Measurements from ENCODE around the gene PURB. TPM values are rescaled to one million over a fixed set of nuclear protein-coding genes. Genes with fewer than 3 reads are reported as not detected.
A peak's percentile ranks its signal among the peaks of the same experiment; 100 is the strongest.

Gene PURB
- total RNA-seq, 2 experiments from 2014 or later: 17.0 to 17.4 TPM

DNA sequence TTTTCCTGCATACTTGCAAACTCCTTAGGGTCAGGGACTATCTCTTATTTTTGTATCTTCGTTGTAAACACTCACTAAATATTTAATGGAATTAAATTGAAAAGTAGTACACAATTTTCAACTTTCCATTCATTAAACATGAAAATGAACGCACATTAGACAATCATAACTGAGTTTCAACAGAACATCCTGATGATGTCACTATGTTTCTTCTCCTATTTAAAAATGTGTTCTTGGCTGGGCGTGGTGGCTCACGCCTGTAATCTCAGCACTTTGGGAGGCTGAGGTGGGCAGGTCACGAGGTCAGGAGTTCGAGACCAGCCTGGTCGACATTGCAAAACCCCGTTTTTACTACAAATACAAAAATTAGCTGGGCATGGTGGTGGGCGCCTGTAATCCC lies 14.1 kb upstream of the PURB start:
- Histone ChIP-seq H3K4me3 (ENCODE audit: low read length) (no peak overlapping the region), H3K36me3 (ENCODE audit: insufficient read depth, low read length) (no peaks in the 10 kb centered on the region), H3K27me3 (ENCODE audit: control insufficient read depth in 1 of 2, insufficient read depth in 2 of 2, low read length in 2 of 2) (no peaks in the 10 kb centered on the region), H3K27ac (ENCODE audit: low read depth in 1 of 2, low read length in 2 of 2) (no peak overlapping the region), H3K4me1 (ENCODE audit: insufficient read depth, low read length) (no peaks in the 10 kb centered on the region), H3K9me3 (ENCODE audit: control insufficient read depth in 1 of 2, insufficient read depth in 1 of 2, low read length in 2 of 2) (no peaks in the 10 kb centered on the region)
- H3K9me3 Mint-ChIP-seq: no peaks in the 10 kb centered on the region
- H3K36me3 Mint-ChIP-seq (ENCODE audit: low read depth): no peaks in the 10 kb centered on the region
- TF ChIP-seq, protein P1, sequence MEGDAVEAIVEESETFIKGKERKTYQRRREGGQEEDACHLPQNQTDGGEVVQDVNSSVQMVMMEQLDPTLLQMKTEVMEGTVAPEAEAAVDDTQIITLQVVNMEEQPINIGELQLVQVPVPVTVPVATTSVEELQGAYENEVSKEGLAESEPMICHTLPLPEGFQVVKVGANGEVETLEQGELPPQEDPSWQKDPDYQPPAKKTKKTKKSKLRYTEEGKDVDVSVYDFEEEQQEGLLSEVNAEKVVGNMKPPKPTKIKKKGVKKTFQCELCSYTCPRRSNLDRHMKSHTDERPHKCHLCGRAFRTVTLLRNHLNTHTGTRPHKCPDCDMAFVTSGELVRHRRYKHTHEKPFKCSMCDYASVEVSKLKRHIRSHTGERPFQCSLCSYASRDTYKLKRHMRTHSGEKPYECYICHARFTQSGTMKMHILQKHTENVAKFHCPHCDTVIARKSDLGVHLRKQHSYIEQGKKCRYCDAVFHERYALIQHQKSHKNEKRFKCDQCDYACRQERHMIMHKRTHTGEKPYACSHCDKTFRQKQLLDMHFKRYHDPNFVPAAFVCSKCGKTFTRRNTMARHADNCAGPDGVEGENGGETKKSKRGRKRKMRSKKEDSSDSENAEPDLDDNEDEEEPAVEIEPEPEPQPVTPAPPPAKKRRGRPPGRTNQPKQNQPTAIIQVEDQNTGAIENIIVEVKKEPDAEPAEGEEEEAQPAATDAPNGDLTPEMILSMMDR (IDR thresholded peaks at IDR 0.05): no peak
- DNase-seq (no peak), ATAC-seq (ENCODE audit: poor library complexity) (no peak)
- no peak overlapping the region for H3K27ac Mint-ChIP-seq
- ChIA-PET CTCF (no interaction called here), POLR2A (interaction anchor here (2.0 kb wide), 1 partner anchor 14 kb away, joined by 7 read pairs; the partner anchor contains the start of gene PURB)
- no peak overlapping the region for H3K4me3 Mint-ChIP-seq
- H3K27me3 Mint-ChIP-seq: no peaks in the 10 kb centered on the region
- intact Hi-C loops (cut with DNase I, micrococcal nuclease): no loop called here
- peaks cover 6% of the 10 kb centered on the region for H3K4me1 Mint-ChIP-seq (ENCODE audit: low read depth)

DNA sequence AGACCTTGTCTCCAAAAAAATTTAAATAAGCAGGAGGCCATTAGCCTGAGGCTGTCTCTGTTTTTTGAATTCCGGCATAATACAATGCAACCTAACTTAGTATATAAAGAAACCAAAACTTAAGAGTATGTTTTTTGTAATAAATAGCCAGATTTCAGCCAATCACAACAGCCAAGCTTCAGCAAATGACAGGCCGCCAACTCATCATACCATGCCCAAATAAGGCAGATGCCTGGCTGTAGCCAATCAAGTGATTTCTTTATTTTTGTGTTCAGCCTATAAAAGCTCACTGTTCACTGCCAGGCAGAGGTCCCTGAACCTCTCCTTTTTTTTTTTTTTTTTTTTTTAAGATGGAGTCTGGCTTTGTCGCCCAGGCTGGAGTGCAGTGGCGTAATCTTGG lies 12.7 kb upstream of the PURB start:
- H3K36me3 Mint-ChIP-seq (ENCODE audit: low read depth): no peaks in the 10 kb centered on the region
- ChIA-PET POLR2A (interaction anchor here (2.0 kb wide), 1 partner anchor 12 kb away, joined by 7 read pairs; the partner anchor contains the start of gene PURB), CTCF (no interaction called here)
- DNase-seq (no peak), ATAC-seq (ENCODE audit: poor library complexity) (no peak)
- Histone ChIP-seq H3K27me3 (ENCODE audit: control insufficient read depth in 1 of 2, insufficient read depth in 2 of 2, low read length in 2 of 2) (no peaks in the 10 kb centered on the region), H3K36me3 (ENCODE audit: insufficient read depth, low read length) (no peaks in the 10 kb centered on the region), H3K4me3 (ENCODE audit: low read length) (no peak overlapping the region), H3K9me3 (ENCODE audit: control insufficient read depth in 1 of 2, insufficient read depth in 1 of 2, low read length in 2 of 2) (no peaks in the 10 kb centered on the region), H3K4me1 (ENCODE audit: insufficient read depth, low read length) (no peaks in the 10 kb centered on the region), H3K27ac (ENCODE audit: low read depth in 1 of 2, low read length in 2 of 2) (no peak overlapping the region)
- H3K4me1 Mint-ChIP-seq (ENCODE audit: low read depth): peaks cover 6% of the 10 kb centered on the region
- no peaks in the 10 kb centered on the region for H3K9me3 Mint-ChIP-seq
- H3K4me3 Mint-ChIP-seq: no peak overlapping the region
- TF ChIP-seq, protein P1 (IDR thresholded peaks at IDR 0.05): no peak
- intact Hi-C loops (cut with DNase I, micrococcal nuclease): no loop called here
- H3K27ac Mint-ChIP-seq: no peak overlapping the region
- H3K27me3 Mint-ChIP-seq: no peaks in the 10 kb centered on the region

DNA sequence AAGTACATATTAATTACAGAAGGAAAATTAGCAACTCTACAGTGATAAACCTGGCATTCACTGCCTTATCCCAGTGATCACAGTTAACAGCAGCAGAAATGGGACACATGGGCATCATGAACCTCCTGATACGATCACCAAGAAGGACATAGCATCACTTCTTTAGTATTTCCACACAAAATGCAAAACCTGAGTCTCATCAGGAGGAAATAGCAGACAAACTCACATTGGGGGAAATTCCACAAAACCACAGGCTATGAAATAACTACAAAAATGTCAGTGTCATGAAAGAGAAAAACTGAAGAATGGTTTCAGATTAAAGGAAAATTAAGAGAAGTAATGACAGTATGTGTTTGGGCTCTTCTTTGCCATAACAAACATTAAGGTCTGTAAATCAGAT lies 12.0 kb upstream of the PURB start:
- DNase-seq: peak in 2 of 14 experiments; percentile 37
- ATAC-seq (ENCODE audit: poor library complexity): no peak
- H3K9me3 ChIP-seq (ENCODE audit: control insufficient read depth in 1 of 2, insufficient read depth in 1 of 2, low read length in 2 of 2): no peaks in the 10 kb centered on the region
- CTCF ChIA-PET: no interaction called here
- Mint-ChIP-seq H3K36me3 (ENCODE audit: low read depth) (no peaks in the 10 kb centered on the region), H3K9me3 (no peaks in the 10 kb centered on the region), H3K27me3 (no peaks in the 10 kb centered on the region), H3K4me3 (no peak overlapping the region), H3K4me1 (ENCODE audit: low read depth) (peaks cover 6% of the 10 kb centered on the region), H3K27ac (no peak overlapping the region)
- peaks cover under 1% of the 10 kb centered on the region for H3K4me1 ChIP-seq (ENCODE audit: insufficient read depth, low read length)
- no peaks in the 10 kb centered on the region for H3K27me3 ChIP-seq (ENCODE audit: control insufficient read depth in 1 of 2, insufficient read depth in 2 of 2, low read length in 2 of 2)
- intact Hi-C loops (cut with DNase I, micrococcal nuclease): no loop called here
- POLR2A ChIA-PET: interaction anchor here (2.0 kb wide), 1 partner anchor 12 kb away, joined by 7 read pairs; the partner anchor contains the start of gene PURB
- H3K27ac ChIP-seq (ENCODE audit: low read depth in 1 of 2, low read length in 2 of 2): no peak overlapping the region
- H3K4me3 ChIP-seq (ENCODE audit: low read length): no peak overlapping the region
- no peaks in the 10 kb centered on the region for H3K36me3 ChIP-seq (ENCODE audit: insufficient read depth, low read length)
- TF ChIP-seq, protein P1 (IDR thresholded peaks at IDR 0.05): no peak
